ENCODE measurements around the gene EFCAB8. TPM values are rescaled to one million over a fixed set of nuclear protein-coding genes. Genes with fewer than 3 reads are reported as not detected.

The EFCAB8 gene
- total RNA-seq, 1 experiment from 2014 or later, result 0.09 TPM

- no peak overlapping the region for H3K27ac ChIP-seq (ENCODE audit: insufficient read length, low read depth, low read length)
- no peaks in the 10 kb centered on the region for H3K9me3 Mint-ChIP-seq
- H3K79me2 ChIP-seq (ENCODE audit: insufficient read depth, low read length), result no peaks in the 10 kb centered on the region
- H3K27me3 ChIP-seq (ENCODE audit: insufficient read depth, low read length), result no peaks in the 10 kb centered on the region
- H3K4me2 ChIP-seq (ENCODE audit: insufficient read depth, insufficient read length, low read length), result no peak overlapping the region
- H3K27me3 Mint-ChIP-seq (ENCODE audit: low read depth), result peaks cover 7% of the 10 kb centered on the region
- H4K91ac ChIP-seq (ENCODE audit: insufficient read length, low read depth, low read length), result no peak overlapping the region
- H2BK15ac ChIP-seq (ENCODE audit: low read depth, low read length), result no peak overlapping the region
- no peak overlapping the region for H3K14ac ChIP-seq (ENCODE audit: insufficient read depth, low read length)
- no peaks in the 10 kb centered on the region for H3K79me1 ChIP-seq (ENCODE audit: insufficient read depth, low read depth, low read length, poor library complexity, severe bottlenecking)
- peaks cover 3 to 4% of the 10 kb centered on the region in 2 experiments; a peak in 2 of 4 replicates for H3K4me1 Mint-ChIP-seq
- no peaks in the 10 kb centered on the region for H4K20me1 ChIP-seq (ENCODE audit: control insufficient read depth, insufficient read depth, insufficient read length)
- H2AK5ac ChIP-seq (ENCODE audit: insufficient read length, low read length), result no peak overlapping the region
- no peaks in the 10 kb centered on the region for H3K9me3 ChIP-seq (ENCODE audit: control insufficient read depth, low read depth, low read length)
- no CpG with 5 or more reads among the region's 17 CpGs for WGBS (ENCODE audit: extremely low coverage, insufficient read length, low lambda C conversion rate)
- no peak overlapping the region for H2BK20ac ChIP-seq (ENCODE audit: low read depth, low read length, poor library complexity, severe bottlenecking)
- H3K56ac ChIP-seq (ENCODE audit: insufficient read length, low read depth, low read length), result no peak overlapping the region
- no peak overlapping the region for H2AFZ ChIP-seq (ENCODE audit: low read length)
- no peaks in the 10 kb centered on the region for H3K36me3 Mint-ChIP-seq (ENCODE audit: insufficient read depth in 1 of 3, low read depth in 3 of 3)
- H3K23ac ChIP-seq (ENCODE audit: insufficient read length, low read depth, low read length), result no peak overlapping the region
- no peak overlapping the region for H3K27ac Mint-ChIP-seq
- TF ChIP-seq CTCF (conservative IDR thresholded peaks at IDR 0.05), result no peak
- H4K5ac ChIP-seq (ENCODE audit: insufficient read length, low read depth, low read length), result no peak overlapping the region
- no peaks in the 10 kb centered on the region for H3K23me2 ChIP-seq (ENCODE audit: insufficient read length, low read depth, low read length, poor library complexity, severe bottlenecking)
- H3T11ph ChIP-seq (ENCODE audit: low read length), result no peak overlapping the region
- H2BK120ac ChIP-seq (ENCODE audit: low read depth, low read length, poor library complexity, severe bottlenecking), result no peak overlapping the region
- no peak overlapping the region for H3K4me3 Mint-ChIP-seq
- no peak overlapping the region for H2BK5ac ChIP-seq (ENCODE audit: insufficient read length, low read length)
- no peak overlapping the region for H3K9ac ChIP-seq (ENCODE audit: extremely low read depth, insufficient read length, low read length)
- H3K4me1 ChIP-seq (ENCODE audit: insufficient read depth, low read length), result no peaks in the 10 kb centered on the region
- no peak overlapping the region for H4K8ac ChIP-seq (replicated peaks; ENCODE audit: insufficient read length, low read depth, low read length)
- H3K4ac ChIP-seq (ENCODE audit: low read depth, low read length), result no peak overlapping the region
- no peak overlapping the region for H3K18ac ChIP-seq (ENCODE audit: insufficient read length, low read depth, low read length)
- no peak overlapping the region for H2BK12ac ChIP-seq (ENCODE audit: insufficient read length, low read depth, low read length)
- DNase-seq, result no peak
Observed at GRCh38 chr20:32925481-32926196, 66.9 kb downstream of the EFCAB8 start.

All from H9 (cell line).